GM12865 (cell line): ENCODE measurements around the gene RIN2.

ENCODE experiments used
- DNase-seq: peaks from one replicate; pipeline ENCODE4 v3.0.0; 2010; ENCODE audit warnings: low read depth
- H3K4me3 ChIP-seq: 2 replicates; pipeline ENCODE4 v1.5.1; 2011; ENCODE audit warnings: mild to moderate bottlenecking, low read depth, low read length, control low read depth
- CTCF ChIP-seq: IDR thresholded peaks from 2 replicates; pipeline ENCODE4 v1.5.1; 2011; ENCODE audit warnings: low read length, control low read depth, low read depth, inconsistent platforms; ENCODE audit not compliant: insufficient read depth; ENCODE audit errors: missing control alignments

Gene RIN2

DNA sequence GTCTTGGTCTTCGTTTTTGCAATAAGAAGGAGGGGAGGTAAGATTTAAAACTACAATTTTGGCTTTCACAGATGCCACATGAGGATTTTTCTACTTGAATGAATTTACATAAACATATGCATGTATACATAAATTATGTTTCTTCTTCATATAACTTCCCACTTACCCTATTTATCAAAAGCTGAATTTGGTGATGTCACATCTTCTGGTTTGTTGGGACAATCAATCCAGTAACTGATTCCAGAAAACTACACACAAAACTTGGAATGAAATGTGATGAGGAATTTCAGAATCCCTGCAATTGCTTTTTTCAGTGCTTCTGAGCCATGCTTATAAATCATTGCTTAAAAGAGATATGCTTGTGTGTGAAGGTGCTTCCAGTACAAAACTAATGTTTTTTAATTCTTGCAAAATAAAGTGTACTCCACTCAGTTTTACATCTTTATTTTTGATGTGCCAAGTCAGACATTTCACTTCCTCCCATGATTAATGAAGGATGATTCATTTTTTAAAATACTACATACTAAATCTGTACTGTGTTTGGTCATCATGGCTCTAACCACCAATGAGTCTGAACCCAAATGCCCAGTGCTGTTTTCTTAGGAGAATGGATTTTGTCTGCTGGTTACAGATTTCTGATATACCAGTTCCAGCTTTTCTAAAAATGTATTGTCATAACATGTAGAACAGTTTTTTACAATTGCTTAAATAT is 32.1 kb upstream of the RIN2 start:
- H3K4me3 ChIP-seq: no peak overlapping the region
- no peak for DNase-seq
- no peak for TF ChIP-seq CTCF

DNA sequence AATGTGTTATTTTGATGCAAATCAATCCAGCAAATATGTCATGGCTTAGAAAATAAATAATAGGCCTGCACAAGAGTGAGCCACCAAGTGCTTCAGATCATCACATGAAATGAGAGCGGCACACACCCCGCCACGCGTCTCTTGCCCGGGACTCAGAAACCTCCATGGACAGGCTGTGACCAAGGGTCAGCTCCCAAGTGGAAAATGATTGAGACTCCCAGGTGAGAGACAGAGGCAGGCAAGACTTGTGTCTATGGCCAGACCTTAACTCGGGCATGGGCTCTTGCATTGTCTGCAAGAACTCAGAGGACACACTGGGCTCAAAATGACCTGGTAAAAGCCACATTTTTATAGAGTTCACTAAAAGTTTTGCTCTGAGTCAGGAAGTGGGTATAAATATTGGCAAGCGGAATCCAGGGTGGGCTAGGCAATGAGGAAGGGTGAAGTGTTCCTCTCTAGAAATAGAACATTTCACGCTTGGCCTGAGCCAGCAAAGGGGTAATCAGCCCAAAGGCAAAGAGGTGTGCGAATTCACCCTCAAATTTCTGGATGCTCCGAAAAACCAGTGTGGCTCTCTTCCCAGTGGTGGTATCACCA is 30.7 kb upstream of the RIN2 start:
- H3K4me3 ChIP-seq: no peak overlapping the region
- no peak for DNase-seq
- TF ChIP-seq CTCF: no peak

DNA sequence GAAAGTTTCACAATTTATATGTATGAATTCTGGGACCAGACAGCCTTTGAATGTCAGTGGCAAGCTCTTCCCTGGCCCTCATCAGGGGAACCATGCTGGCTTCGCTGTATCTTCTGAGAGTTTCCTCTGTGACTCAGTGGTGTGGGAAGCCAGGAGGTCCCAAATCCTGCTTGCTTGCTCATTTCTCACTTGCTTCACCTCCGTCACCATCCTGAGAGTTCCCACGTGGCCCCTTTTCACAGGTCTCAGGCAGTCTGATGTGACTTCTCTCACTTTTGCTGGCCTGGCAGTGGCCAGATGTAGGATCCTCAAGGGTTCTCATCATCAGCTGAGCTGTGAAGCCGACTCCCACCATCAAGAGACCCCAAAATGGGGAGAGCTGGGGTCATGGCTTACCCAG is 28.4 kb upstream of the RIN2 start:
- TF ChIP-seq CTCF: no peak
- no peak for DNase-seq
- H3K4me3 ChIP-seq: no peak overlapping the region

- DNase-seq: no peak
- no peak for TF ChIP-seq CTCF
- H3K4me3 ChIP-seq: no peak overlapping the region
Observed at GRCh38 chr20:19730706-19731105, 27.4 kb upstream of the RIN2 start.

GRCh38 chr20:19734811-19735210 is 23.2 kb upstream of the RIN2 start:
- no peak overlapping the region for H3K4me3 ChIP-seq
- DNase-seq: no peak
- TF ChIP-seq CTCF: no peak

DNA sequence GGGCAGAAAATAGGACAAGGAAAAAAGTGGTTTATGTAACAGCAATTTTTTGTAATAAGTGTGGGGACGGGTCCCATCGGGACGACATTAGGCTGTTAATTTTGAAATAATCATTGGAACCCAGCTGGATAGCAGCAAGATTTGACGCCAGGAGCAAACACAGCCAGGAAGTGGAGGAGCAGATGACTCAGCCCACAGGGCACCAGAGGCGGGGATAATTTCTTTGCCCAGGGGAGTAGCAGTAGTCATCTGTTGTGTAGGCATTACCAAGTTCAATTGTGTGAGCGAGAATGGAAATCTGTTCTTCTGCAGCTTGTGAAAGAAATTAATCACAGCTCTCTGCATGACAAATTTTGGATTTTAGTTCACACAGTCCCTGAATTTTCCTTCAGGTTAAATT is 22.6 kb upstream of the RIN2 start:
- DNase-seq: peak; percentile 23
- no peak overlapping the region for H3K4me3 ChIP-seq
- TF ChIP-seq CTCF: no peak

DNA sequence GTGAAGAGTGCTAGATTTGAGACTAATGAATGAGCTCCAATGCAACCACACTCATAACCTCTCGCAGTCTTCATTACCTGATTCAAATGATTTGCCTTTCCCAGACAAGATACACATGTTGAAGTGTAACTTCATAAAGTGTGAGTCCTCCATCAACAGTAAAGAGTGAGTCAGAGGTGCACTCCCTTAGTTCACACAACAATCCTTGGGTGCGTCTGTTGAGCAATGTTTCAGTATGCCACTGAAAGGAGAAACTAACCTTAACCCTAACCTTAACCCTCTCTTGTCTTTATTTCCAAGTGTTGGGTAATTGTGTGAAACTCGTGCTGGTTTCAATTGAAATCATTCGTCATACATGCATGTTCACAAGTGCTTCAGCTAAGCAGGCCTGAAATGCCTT is 21.0 kb upstream of the RIN2 start:
- no peak overlapping the region for H3K4me3 ChIP-seq
- DNase-seq: peak; percentile 36
- TF ChIP-seq CTCF: no peak
